ENCODE measurements around the gene ZNF792. TPM values are rescaled to one million over a fixed set of nuclear protein-coding genes. Genes with fewer than 3 reads are reported as not detected.
A peak's percentile ranks its signal among the peaks of the same experiment; 100 is the strongest.
"Not testable (repeated sequence)": the region's sequence is repeated elsewhere in the genome, so short reads cannot be mapped to it uniquely, and the experiment has no call there.

ZNF792 gene
- total RNA-seq, 2 donors from 2014 or later: 4.4 to 5.9 TPM

DNA sequence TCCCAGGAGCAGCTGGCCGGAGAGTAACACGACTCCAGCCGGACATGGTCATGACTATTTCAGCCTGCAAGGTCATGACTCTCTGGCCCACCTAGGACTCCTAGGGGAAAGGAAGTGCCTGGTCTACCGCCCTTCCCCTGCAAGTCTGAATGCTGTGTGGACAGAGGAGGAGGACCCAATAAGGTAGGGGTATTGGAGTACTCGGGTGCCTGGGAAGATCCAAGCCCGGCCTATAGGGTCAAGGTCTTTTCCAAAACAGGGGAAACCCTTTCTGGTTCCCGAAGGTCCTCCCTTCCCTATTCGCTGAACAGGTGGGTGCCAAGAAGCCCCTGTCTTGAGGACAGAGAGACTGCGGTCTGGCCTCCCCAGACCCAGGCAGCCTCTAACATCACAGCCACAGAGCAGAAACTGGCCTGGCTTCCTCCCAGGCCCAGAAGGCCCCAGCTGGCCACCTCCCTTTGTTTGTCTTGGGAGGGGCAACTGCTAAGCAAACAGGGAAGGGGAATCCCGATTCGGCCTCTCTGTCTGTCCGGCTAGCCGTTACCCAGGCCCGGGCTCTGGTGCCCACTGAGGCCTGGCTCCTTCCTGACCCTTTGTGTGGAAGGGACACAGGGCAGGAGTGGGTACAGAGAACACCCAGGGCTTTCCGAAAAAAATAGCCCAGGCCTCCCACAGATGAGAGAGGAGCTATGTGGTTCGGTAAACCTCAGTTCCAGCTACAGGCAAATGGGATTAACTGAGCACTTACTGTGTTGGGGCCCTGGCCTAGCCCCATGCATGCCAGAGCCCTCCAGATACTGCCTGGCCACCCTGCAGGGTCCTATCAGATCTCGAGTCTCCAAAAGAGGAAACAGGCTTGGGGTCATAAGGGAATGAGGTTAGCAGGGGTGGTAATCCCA is 30.9 kb upstream of the ZNF792 start:
- Histone ChIP-seq H3K27me3 (no peaks in the 10 kb centered on the region), H3K36me3 (no peaks in the 10 kb centered on the region), H3K9me3 (no peaks in the 10 kb centered on the region), H3K4me1 (peaks cover 0 to 35% of the 10 kb centered on the region in 2 donors), H3K4me3 (no peak overlapping the region), H3K27ac (peak overlapping the region; percentile 51 to 71)
- no peak for DNase-seq (ENCODE audit: low spot score)
- TF ChIP-seq, protein P1, sequence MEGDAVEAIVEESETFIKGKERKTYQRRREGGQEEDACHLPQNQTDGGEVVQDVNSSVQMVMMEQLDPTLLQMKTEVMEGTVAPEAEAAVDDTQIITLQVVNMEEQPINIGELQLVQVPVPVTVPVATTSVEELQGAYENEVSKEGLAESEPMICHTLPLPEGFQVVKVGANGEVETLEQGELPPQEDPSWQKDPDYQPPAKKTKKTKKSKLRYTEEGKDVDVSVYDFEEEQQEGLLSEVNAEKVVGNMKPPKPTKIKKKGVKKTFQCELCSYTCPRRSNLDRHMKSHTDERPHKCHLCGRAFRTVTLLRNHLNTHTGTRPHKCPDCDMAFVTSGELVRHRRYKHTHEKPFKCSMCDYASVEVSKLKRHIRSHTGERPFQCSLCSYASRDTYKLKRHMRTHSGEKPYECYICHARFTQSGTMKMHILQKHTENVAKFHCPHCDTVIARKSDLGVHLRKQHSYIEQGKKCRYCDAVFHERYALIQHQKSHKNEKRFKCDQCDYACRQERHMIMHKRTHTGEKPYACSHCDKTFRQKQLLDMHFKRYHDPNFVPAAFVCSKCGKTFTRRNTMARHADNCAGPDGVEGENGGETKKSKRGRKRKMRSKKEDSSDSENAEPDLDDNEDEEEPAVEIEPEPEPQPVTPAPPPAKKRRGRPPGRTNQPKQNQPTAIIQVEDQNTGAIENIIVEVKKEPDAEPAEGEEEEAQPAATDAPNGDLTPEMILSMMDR (IDR thresholded peaks at IDR 0.05): no peak

GRCh38 chr19:34994286-34994642 is 30.2 kb upstream of the ZNF792 start:
- H3K36me3 ChIP-seq: no peaks in the 10 kb centered on the region
- H3K27ac ChIP-seq: peak overlapping the region; percentile 51 to 71
- H3K27me3 ChIP-seq: no peaks in the 10 kb centered on the region
- H3K4me1 ChIP-seq: peaks cover 0 to 29% of the 10 kb centered on the region in 2 donors
- no peaks in the 10 kb centered on the region for H3K9me3 ChIP-seq
- no peak for DNase-seq (ENCODE audit: low spot score)
- H3K4me3 ChIP-seq: no peak overlapping the region
- TF ChIP-seq, protein P1 (IDR thresholded peaks at IDR 0.05): no peak

GRCh38 chr19:34992582-34992981 is 28.6 kb upstream of the ZNF792 start:
- not testable (repeated sequence) for H3K27ac ChIP-seq; H3K27me3 ChIP-seq; H3K9me3 ChIP-seq; H3K4me3 ChIP-seq; H3K36me3 ChIP-seq; DNase-seq (ENCODE audit: low spot score)
- peaks cover 0 to 21% of the 10 kb centered on the region in 2 donors for H3K4me1 ChIP-seq

DNA sequence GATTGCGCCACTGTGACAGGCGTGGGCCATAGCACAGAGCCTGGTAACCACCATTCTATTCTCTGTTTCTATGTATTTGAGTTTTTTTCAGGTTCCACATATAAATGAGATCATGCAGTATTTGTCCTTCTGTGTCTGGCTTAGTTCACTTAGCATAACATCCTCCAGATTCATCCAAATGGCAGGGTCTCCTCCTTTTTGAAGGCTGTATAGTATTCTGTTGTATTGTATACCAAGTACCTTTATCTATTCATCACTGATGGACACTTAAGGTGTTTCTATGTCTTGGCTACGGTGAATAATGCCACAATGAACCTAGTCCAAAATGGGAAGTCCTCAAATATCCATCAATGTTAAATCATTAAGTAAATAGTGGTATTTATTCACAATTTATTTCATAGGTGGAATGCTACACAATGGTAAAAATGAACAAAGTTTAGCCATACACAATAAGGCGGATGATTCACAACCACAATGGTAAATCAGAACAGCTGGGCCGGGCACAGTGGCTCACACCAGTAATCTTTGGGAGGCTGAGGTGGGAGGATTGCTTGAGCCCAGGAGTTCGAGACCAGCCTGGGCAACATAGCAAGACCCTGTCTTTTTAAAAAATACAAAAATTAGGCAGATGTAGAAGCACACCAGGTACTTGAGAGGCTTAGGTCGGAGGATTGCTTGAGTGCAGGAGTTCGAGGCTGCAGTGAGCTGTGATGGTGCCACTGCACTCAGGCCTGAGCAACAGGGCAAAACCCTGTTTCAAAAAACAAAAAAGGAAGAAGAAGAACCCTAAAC is 27.7 kb upstream of the ZNF792 start:
- Histone ChIP-seq H3K9me3 (no peaks in the 10 kb centered on the region), H3K4me1 (peaks cover 0 to 21% of the 10 kb centered on the region in 2 donors), H3K4me3 (no peak overlapping the region), H3K27me3 (no peaks in the 10 kb centered on the region), H3K27ac (no peak overlapping the region), H3K36me3 (no peaks in the 10 kb centered on the region)
- TF ChIP-seq, protein P1 (IDR thresholded peaks at IDR 0.05): no peak
- no peak for DNase-seq (ENCODE audit: low spot score)

GRCh38 chr19:34990578-34991192 is 26.7 kb upstream of the ZNF792 start:
- no peak overlapping the region for H3K4me3 ChIP-seq
- no peaks in the 10 kb centered on the region for H3K27me3 ChIP-seq
- H3K9me3 ChIP-seq: no peaks in the 10 kb centered on the region
- H3K36me3 ChIP-seq: no peaks in the 10 kb centered on the region
- peaks cover 0 to 20% of the 10 kb centered on the region in 2 donors for H3K4me1 ChIP-seq
- TF ChIP-seq, protein P1 (IDR thresholded peaks at IDR 0.05): no peak
- DNase-seq (ENCODE audit: low spot score): no peak
- H3K27ac ChIP-seq: no peak overlapping the region

- Histone ChIP-seq H3K4me3 (no peak overlapping the region), H3K27ac (no peak overlapping the region), H3K4me1 (peaks cover 0 to 17% of the 10 kb centered on the region in 2 donors), H3K36me3 (no peaks in the 10 kb centered on the region), H3K27me3 (no peaks in the 10 kb centered on the region), H3K9me3 (no peaks in the 10 kb centered on the region)
- no peak for DNase-seq (ENCODE audit: low spot score)
- TF ChIP-seq, protein P1 (IDR thresholded peaks at IDR 0.05): no peak
These were observed 25.3 kb upstream of the ZNF792 start for GRCh38 chr19:34989298-34989697.
